Endothelial cell of umbilical vein (primary cell): ENCODE data around the gene CCN6. TPM values are rescaled to one million over a fixed set of nuclear protein-coding genes. Genes with fewer than 3 reads are reported as not detected.

Source experiments
- BruUV-seq: library from RNA; stranded (reverse); fragments of 400-500 nt; replicated peaks from 2 replicates; lab custom pipeline; 2021; lab: Mats Ljungman, UMichigan
- CTCF ChIA-PET: fragments of 300-600, 350-600 bp; sonication (Branson Sonifier 250); formaldehyde crosslinking; loops from one replicate; lab custom pipeline; 2021; ENCODE audit warnings: antibody characterized with exemption, inconsistent platforms; lab: Charles Lee
- POLR2A ChIA-PET: fragments of 300-600, 350-600 bp; sonication (Branson Sonifier 250); formaldehyde crosslinking; loops from one replicate; lab custom pipeline; 2021; ENCODE audit warnings: antibody characterized with exemption, inconsistent platforms; lab: Charles Lee
- DNase-seq: peaks from one replicate; pipeline ENCODE4 v3.0.0-alpha.2; 2011; ENCODE audit warnings: low read depth, low spot score
- FAIRE-seq: peaks from 2 replicates; lab custom pipeline; 2011; peaks lifted over from hg19 to GRCh38; lab: Jason Lieb, UNC
- H2AFZ ChIP-seq: 2 replicates; pipeline ENCODE4 v1.6.0; 2012; ENCODE audit warnings: low read depth, low read length, control low read depth, inconsistent platforms
- H3K27ac ChIP-seq: 2 replicates; pipeline ENCODE4 v1.5.1; 2011; ENCODE audit warnings: low read depth, mild to moderate bottlenecking, control low read depth, low read length, moderate library complexity; ENCODE audit not compliant: insufficient read depth
- H3K27me3 ChIP-seq, 2 experiments: 2 replicates each; pipeline versions ENCODE4 v1.6.0 to v1.6.1; 2011; ENCODE audit warnings: low read length in 2 of 2, mixed read lengths in 1 of 2; ENCODE audit not compliant: control insufficient read depth in 2 of 2, insufficient read depth in 2 of 2
- H3K36me3 ChIP-seq, 2 experiments: 2 replicates in 1 of 2; 3 replicates in 1 of 2; pipeline ENCODE4 v1.5.1; 2011; ENCODE audit warnings: low read length in 2 of 2, mild to moderate bottlenecking in 1 of 2, moderate library complexity in 1 of 2; ENCODE audit not compliant: control insufficient read depth in 2 of 2, insufficient read depth in 2 of 2; ENCODE audit errors: extremely low read depth in 1 of 2
- H3K4me1 ChIP-seq: 3 replicates; pipeline ENCODE4 v1.5.1; 2011; ENCODE audit warnings: mild to moderate bottlenecking, low read length; ENCODE audit not compliant: control insufficient read depth, insufficient read depth; ENCODE audit errors: extremely low read depth
- H3K4me2 ChIP-seq: 2 replicates; pipeline ENCODE4 v1.6.1; 2011; ENCODE audit warnings: low read length, control low read depth, mixed read lengths; ENCODE audit not compliant: insufficient read depth
- H3K4me3 ChIP-seq, 3 experiments: fragments of 200-600 bp in 1 of 3; sonication (generic), shearing (Covaris generic) in 1 of 3; replicated peaks in 1 of 3; 2 replicates each; pipeline ENCODE4 v1.5.1; 2011 to 2016; ENCODE audit warnings: control low read depth in 3 of 3, low read length in 3 of 3, mild to moderate bottlenecking in 2 of 3, inconsistent platforms in 1 of 3, low read depth in 1 of 3, moderate library complexity in 1 of 3; ENCODE audit not compliant: insufficient read depth in 1 of 3
- H3K79me2 ChIP-seq: 2 replicates; pipeline ENCODE4 v1.6.0; 2012; ENCODE audit warnings: low read length, inconsistent platforms; ENCODE audit not compliant: control insufficient read depth, insufficient read depth
- H3K9ac ChIP-seq: replicated peaks from 2 replicates; pipeline ENCODE3; 2011; ENCODE audit warnings: low read length, control low read depth; ENCODE audit not compliant: insufficient read depth; ENCODE audit errors: extremely low read depth
- H3K9me1 ChIP-seq: replicated peaks from 3 replicates; pipeline ENCODE4 v1.6.0; 2011; ENCODE audit warnings: mild to moderate bottlenecking, low read length; ENCODE audit not compliant: control insufficient read depth, insufficient read depth; ENCODE audit errors: extremely low read depth
- H3K9me3 ChIP-seq: replicated peaks from 2 replicates; pipeline ENCODE4 v1.5.1; 2012; ENCODE audit warnings: low read length, inconsistent platforms; ENCODE audit not compliant: control insufficient read depth, insufficient read depth
- H4K20me1 ChIP-seq: replicated peaks from 2 replicates; pipeline ENCODE3; 2011; ENCODE audit warnings: mild to moderate bottlenecking, low read length; ENCODE audit not compliant: control insufficient read depth, insufficient read depth; ENCODE audit errors: extremely low read depth
- EZH2 ChIP-seq: IDR thresholded peaks from 2 replicates; pipeline ENCODE4 v1.6.1; 2012; ENCODE audit warnings: borderline replicate concordance, low read depth, mild to moderate bottlenecking, moderate library complexity, low read length, inconsistent platforms; ENCODE audit not compliant: severe bottlenecking
- FOS ChIP-seq: IDR thresholded peaks from 2 replicates; pipeline ENCODE4 v1.6.1; 2011; ENCODE audit warnings: mild to moderate bottlenecking, low read length, moderate library complexity, borderline replicate concordance; ENCODE audit not compliant: insufficient read depth
- GATA2 ChIP-seq: IDR thresholded peaks from 2 replicates; pipeline ENCODE4 v1.7.0; 2011; ENCODE audit warnings: low read depth, mild to moderate bottlenecking, moderate library complexity, mixed read lengths, low read length; ENCODE audit not compliant: insufficient read length, insufficient read depth
- JUN ChIP-seq: IDR thresholded peaks from 2 replicates; pipeline ENCODE4 v1.6.1; 2011; ENCODE audit warnings: borderline replicate concordance, low read depth; ENCODE audit not compliant: insufficient read length, insufficient read depth
- MAX ChIP-seq: IDR thresholded peaks from 2 replicates; pipeline ENCODE4 v1.6.1; 2011; ENCODE audit not compliant: insufficient read depth, insufficient read length
- MYC ChIP-seq: IDR thresholded peaks from one replicate; pipeline ENCODE4 v1.6.1; 2011; ENCODE audit warnings: mild to moderate bottlenecking, low read depth, low read length
- POLR2A ChIP-seq: IDR thresholded peaks from 2 replicates; pipeline ENCODE4 v1.6.1; 2012; ENCODE audit warnings: low read depth, mild to moderate bottlenecking, control low read depth, low read length
- POLR2AphosphoS5 ChIP-seq: IDR thresholded peaks from 2 replicates; pipeline ENCODE4 v1.6.1; 2012; ENCODE audit warnings: low read depth, mild to moderate bottlenecking, control low read depth, low read length, moderate library complexity; ENCODE audit not compliant: insufficient read depth
- dilution Hi-C: fragments of 300-500 bp; cut with MboI; formaldehyde crosslinking; loops from one replicate; pipeline ENCODE4 v1.15.0; 2019; ENCODE audit warnings: low sequenced_read_pairs; ENCODE audit not compliant: extremely low pct_ligation_motif_present
- intact Hi-C: fragments of 100-400 bp; cut with micrococcal nuclease; formaldehyde crosslinking; loops from one replicate; pipeline ENCODE4 v1.10.0; 2022
- polyA plus RNA-seq, 4 experiments: library from polyadenylated mRNA; depleted of rRNA in 3 of 4; stranded (reverse) in 3 of 4; unstranded in 1 of 4; fragments of >200 nt; gene quantifications; 2 replicates each; pipeline versions ENCODE4 v1.2.1 to v1.2.3, GENCODE V29; 2011 to 2012; ENCODE audit warnings: missing spikeins in 1 of 4
- total RNA-seq: library from RNA; stranded (reverse); gene quantifications from 2 replicates; pipeline ENCODE4 v1.2.3, GENCODE V29; 2021
- TF ChIP-seq, protein P1 (sequence below), 2 donors: IDR thresholded peaks; 1 replicate in 1 of 2; 2 replicates in 1 of 2; pipeline ENCODE4 v1.5.1; 2011; ENCODE audit warnings: low read length in 2 of 2, mild to moderate bottlenecking in 2 of 2, moderate library complexity in 2 of 2, control low read depth in 1 of 2, inconsistent platforms in 1 of 2, low read depth in 1 of 2; ENCODE audit not compliant: insufficient read depth in 1 of 2; ENCODE audit errors: extremely low read depth in 1 of 2

CCN6 gene
- total and polyA plus RNA-seq, 2 donors (not counting 3 experiments of a cell fraction or from before 2014, with no cell fraction given): not detected

GRCh38 chr6:112017760-112018537 is 36.0 kb upstream of the CCN6 start:
- Histone ChIP-seq H3K4me2 (no peak overlapping the region), H3K27ac (no peak overlapping the region), H3K9me3 (no peaks in the 10 kb centered on the region), H3K36me3 (no peaks in the 10 kb centered on the region), H3K4me3 (no peak overlapping the region), H4K20me1 (no peaks in the 10 kb centered on the region), H3K4me1 (peaks cover 16% of the 10 kb centered on the region), H3K27me3 (no peaks in the 10 kb centered on the region), H3K9ac (no peak overlapping the region), H2AFZ (no peak overlapping the region), H3K79me2 (no peaks in the 10 kb centered on the region), H3K9me1 (no peaks in the 10 kb centered on the region)
- ChIA-PET POLR2A (no interaction called here), CTCF (interaction anchor here (0.9 to 3.0 kb wide), 8 partner anchors 10 to 26 kb away, joined by 3 to 13 read pairs (median 6); no protein-coding TSS in a partner anchor)
- FAIRE-seq (no peak), DNase-seq (no peak)
- TF ChIP-seq MAX (no peak), EZH2 (no peak), JUN (no peak), GATA2 (no peak), POLR2A (no peak), POLR2AphosphoS5 (no peak), FOS (no peak), MYC (no peak)
- TF ChIP-seq, protein P1, sequence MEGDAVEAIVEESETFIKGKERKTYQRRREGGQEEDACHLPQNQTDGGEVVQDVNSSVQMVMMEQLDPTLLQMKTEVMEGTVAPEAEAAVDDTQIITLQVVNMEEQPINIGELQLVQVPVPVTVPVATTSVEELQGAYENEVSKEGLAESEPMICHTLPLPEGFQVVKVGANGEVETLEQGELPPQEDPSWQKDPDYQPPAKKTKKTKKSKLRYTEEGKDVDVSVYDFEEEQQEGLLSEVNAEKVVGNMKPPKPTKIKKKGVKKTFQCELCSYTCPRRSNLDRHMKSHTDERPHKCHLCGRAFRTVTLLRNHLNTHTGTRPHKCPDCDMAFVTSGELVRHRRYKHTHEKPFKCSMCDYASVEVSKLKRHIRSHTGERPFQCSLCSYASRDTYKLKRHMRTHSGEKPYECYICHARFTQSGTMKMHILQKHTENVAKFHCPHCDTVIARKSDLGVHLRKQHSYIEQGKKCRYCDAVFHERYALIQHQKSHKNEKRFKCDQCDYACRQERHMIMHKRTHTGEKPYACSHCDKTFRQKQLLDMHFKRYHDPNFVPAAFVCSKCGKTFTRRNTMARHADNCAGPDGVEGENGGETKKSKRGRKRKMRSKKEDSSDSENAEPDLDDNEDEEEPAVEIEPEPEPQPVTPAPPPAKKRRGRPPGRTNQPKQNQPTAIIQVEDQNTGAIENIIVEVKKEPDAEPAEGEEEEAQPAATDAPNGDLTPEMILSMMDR (IDR thresholded peaks at IDR 0.05; ENCODE audit: extremely low read depth in 1 of 2, insufficient read depth in 1 of 2, low read depth in 1 of 2, low read length in 2 of 2): no peak
- BruUV-seq: no TSS peak
- dilution Hi-C loops (no loop called here), intact Hi-C loops (no loop called here)
